NOMO-1 treated with DMSO at 0.1 percent for 48 hours (cell line): ENCODE data around the gene UQCR11.

ENCODE experiments used
- DNase-seq: peaks from one replicate; lab custom pipeline; 2025; ENCODE audit not compliant: unreplicated experiment; lab: John Stamatoyannopoulos, UW

The UQCR11 gene

GRCh38 chr19:1592755-1593500 is 12.3 kb downstream of the UQCR11 start, which contains the start of gene MBD3:
TSS of gene MBD3 (minus strand) at chr19:1592865. CDS start at chr19:1592631, 234 bp downstream.
- peak; percentile 84 for DNase-seq

- peak; percentile 75 for DNase-seq
Observed at GRCh38 chr19:1592024-1592754, 13.1 kb downstream of the UQCR11 start.

- DNase-seq = no peak
Observed at GRCh38 chr19:1591421-1592023, 13.7 kb downstream of the UQCR11 start.

- no peak for DNase-seq
Observed at GRCh38 chr19:1590641-1591397, 14.4 kb downstream of the UQCR11 start.

- no peak for DNase-seq
Observed at GRCh38 chr19:1587872-1588271, 17.4 kb downstream of the UQCR11 start.

- DNase-seq = no peak
Observed at GRCh38 chr19:1585243-1585580, 20.1 kb downstream of the UQCR11 start.

GRCh38 chr19:1584500-1585242 is 20.6 kb downstream of the UQCR11 start:
- DNase-seq = no peak

- no peak for DNase-seq
Observed at GRCh38 chr19:1582201-1582600, 23.1 kb downstream of the UQCR11 start.

GRCh38 chr19:1580957-1581356 is 24.3 kb downstream of the UQCR11 start:
- DNase-seq = no peak

- no peak for DNase-seq
Observed at GRCh38 chr19:1580382-1580781, 24.9 kb downstream of the UQCR11 start.

GRCh38 chr19:1579222-1579621 is 26.0 kb downstream of the UQCR11 start:
- no peak for DNase-seq

GRCh38 chr19:1577929-1578618 is 27.2 kb downstream of the UQCR11 start:
- no peak for DNase-seq

- no peak for DNase-seq
Observed at GRCh38 chr19:1577090-1577928, 28.0 kb downstream of the UQCR11 start.

GRCh38 chr19:1576242-1577089 is 28.8 kb downstream of the UQCR11 start:
- DNase-seq = no peak

- no peak for DNase-seq
Observed at GRCh38 chr19:1575323-1576241, 29.7 kb downstream of the UQCR11 start.

GRCh38 chr19:1574354-1575136 is 30.7 kb downstream of the UQCR11 start:
- DNase-seq = no peak
